Neural cell (in vitro differentiated cells): Measurements from ENCODE around the gene PDE6C. TPM values are rescaled to one million over a fixed set of nuclear protein-coding genes. Genes with fewer than 3 reads are reported as not detected.

Experiments used
- H2AFZ ChIP-seq: fragments of 200-600, 300-800 bp; sonication (generic), shearing (Covaris generic); 2 replicates; pipeline ENCODE4 v1.6.0; 2014; ENCODE audit warnings: low read depth, mild to moderate bottlenecking, antibody characterized with exemption, low read length, moderate library complexity
- H3F3A ChIP-seq: fragments of 200-600 bp; shearing (Covaris generic); 2 replicates; pipeline ENCODE4 v1.6.1; 2016; ENCODE audit warnings: mild to moderate bottlenecking, moderate library complexity, mixed read lengths, antibody characterized with exemption, low read length; ENCODE audit not compliant: insufficient read depth, poor library complexity, severe bottlenecking
- H3K27ac ChIP-seq: fragments of 200-600, 300-800 bp; sonication (generic), shearing (Covaris generic); 2 replicates; pipeline ENCODE4 v1.5.1; 2014; ENCODE audit warnings: mild to moderate bottlenecking, low read length, moderate library complexity
- H3K27me3 ChIP-seq: fragments of 300-800, 200-600 bp; sonication (generic), shearing (Covaris generic); 2 replicates; pipeline ENCODE4 v1.6.0; 2014; ENCODE audit warnings: mild to moderate bottlenecking, low read depth, low read length, moderate library complexity; ENCODE audit not compliant: insufficient read depth
- H3K36me3 ChIP-seq: fragments of 300-800, 200-600 bp; sonication (generic), shearing (Covaris generic); 2 replicates; pipeline ENCODE4 v1.5.1; 2014; ENCODE audit warnings: mild to moderate bottlenecking, antibody characterized with exemption, low read length, moderate library complexity; ENCODE audit not compliant: insufficient read depth
- H3K4me2 ChIP-seq: fragments of 300-800, 200-600 bp; sonication (generic), shearing (Covaris generic); 2 replicates; pipeline ENCODE4 v1.6.0; 2014; ENCODE audit warnings: mild to moderate bottlenecking, low read length
- H3K4me3 ChIP-seq: fragments of 300-800, 200-600 bp; sonication (generic), shearing (Covaris generic); 2 replicates; pipeline ENCODE4 v1.5.1; 2014; ENCODE audit warnings: mild to moderate bottlenecking, low read length, moderate library complexity
- H3K79me2 ChIP-seq: fragments of 200-600 bp; shearing (Covaris generic); replicated peaks from 2 replicates; pipeline ENCODE4 v1.6.0; 2014; ENCODE audit warnings: mild to moderate bottlenecking, low read length, moderate library complexity; ENCODE audit not compliant: insufficient read depth
- H3K9ac ChIP-seq: fragments of 300-800, 200-600 bp; sonication (generic), shearing (Covaris generic); 2 replicates; pipeline ENCODE4 v1.6.1; 2016; ENCODE audit warnings: mild to moderate bottlenecking, low read length, mixed read lengths
- H3K9me2 ChIP-seq: fragments of 200-600 bp; shearing (Covaris generic); 2 replicates; pipeline ENCODE4 v1.6.1; 2016; ENCODE audit warnings: mild to moderate bottlenecking, low read length, mixed read lengths; ENCODE audit not compliant: insufficient read depth
- H3K9me3 ChIP-seq: fragments of 200-600, 300-800 bp; sonication (generic), shearing (Covaris generic); 2 replicates; pipeline ENCODE4 v1.6.1; 2016; ENCODE audit warnings: mild to moderate bottlenecking, mixed run types, low read length, moderate library complexity, mixed read lengths
- H4K20me1 ChIP-seq: fragments of 200-600 bp; shearing (Covaris generic); 2 replicates; pipeline ENCODE4 v1.6.1; 2016; ENCODE audit warnings: mild to moderate bottlenecking, mixed run types; ENCODE audit not compliant: insufficient read depth
- CTCF ChIP-seq: fragments of 450-650 bp; IDR thresholded peaks from 2 replicates; pipeline ENCODE4 v1.5.1; 2014; ENCODE audit warnings: antibody characterized with exemption, mild to moderate bottlenecking, moderate library complexity; ENCODE audit not compliant: poor library complexity, severe bottlenecking
- EP300 ChIP-seq: fragments of 450-650 bp; conservative IDR thresholded peaks from 2 replicates; pipeline ENCODE4 v1.6.1; 2014; ENCODE audit warnings: antibody characterized with exemption, mild to moderate bottlenecking, moderate library complexity; ENCODE audit not compliant: poor library complexity, severe bottlenecking
- EZH2 ChIP-seq: fragments of 200-600, 300-800 bp; shearing (Covaris generic), sonication (generic); IDR thresholded peaks from 2 replicates; pipeline ENCODE4 v1.6.1; 2014; ENCODE audit warnings: antibody characterized with exemption, low read length, borderline replicate concordance, mild to moderate bottlenecking; ENCODE audit not compliant: insufficient read depth, poor library complexity, severe bottlenecking
- MXI1 ChIP-seq: fragments of 450-650 bp; conservative IDR thresholded peaks from 2 replicates; pipeline ENCODE4 v1.6.1; 2014; ENCODE audit warnings: antibody characterized with exemption, mild to moderate bottlenecking; ENCODE audit not compliant: poor library complexity, severe bottlenecking
- POLR2AphosphoS5 ChIP-seq: IDR thresholded peaks from 2 replicates; pipeline ENCODE4 v1.6.1; 2012
- RAD21 ChIP-seq: fragments of 450-650 bp; conservative IDR thresholded peaks from 2 replicates; pipeline ENCODE4 v1.6.1; 2014; ENCODE audit warnings: antibody characterized with exemption, mild to moderate bottlenecking, moderate library complexity
- SMC3 ChIP-seq: fragments of 450-650 bp; conservative IDR thresholded peaks from 2 replicates; pipeline ENCODE4 v1.6.1; 2014; ENCODE audit warnings: antibody characterized with exemption, mild to moderate bottlenecking, moderate library complexity; ENCODE audit not compliant: poor library complexity
- TAF1 ChIP-seq: IDR thresholded peaks from 2 replicates; pipeline ENCODE4 v1.6.1; 2012; ENCODE audit warnings: low read depth
- polyA plus RNA-seq: library from polyadenylated mRNA; depleted of rRNA; stranded (reverse); fragments of >200 nt; gene quantifications from 2 replicates; pipeline ENCODE4 v1.2.3, GENCODE V29; 2014
- TF ChIP-seq, protein P1 (sequence below): IDR thresholded peaks from 2 replicates; pipeline ENCODE4 v1.6.1; 2012; ENCODE audit warnings: borderline replicate concordance

The PDE6C gene
- polyA plus RNA-seq, 1 donor from 2014 or later: not detected

DNA sequence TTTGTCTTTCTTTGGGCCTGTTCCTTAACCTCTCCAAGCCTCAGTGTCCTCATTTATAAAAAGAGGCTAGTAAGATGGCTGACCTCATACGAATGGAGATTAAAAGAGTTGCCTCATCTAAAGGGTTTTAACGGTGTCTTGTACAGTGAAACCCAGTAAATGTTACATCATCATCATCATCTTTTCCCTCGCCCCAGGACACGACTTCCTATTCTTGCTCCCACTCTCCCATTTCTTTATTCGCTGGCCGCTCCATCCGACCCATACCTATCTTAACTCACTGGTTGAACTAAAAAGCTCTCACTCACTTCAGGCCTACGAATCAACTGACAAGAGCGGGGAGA is 89.5 kb downstream of the PDE6C start:
- Histone ChIP-seq H4K20me1 (no peaks in the 10 kb centered on the region), H3K27ac (peak overlapping the region; percentile 92), H3K36me3 (no peaks in the 10 kb centered on the region), H3K4me3 (peak overlapping the region; percentile 66), H3K9me3 (no peaks in the 10 kb centered on the region), H3F3A (no peaks in the 10 kb centered on the region), H3K4me2 (peak overlapping the region; percentile 72), H3K79me2 (no peaks in the 10 kb centered on the region), H2AFZ (peak overlapping the region; percentile 83), H3K9me2 (no peaks in the 10 kb centered on the region), H3K9ac (peak overlapping the region; percentile 82), H3K27me3 (no peaks in the 10 kb centered on the region)
- TF ChIP-seq CTCF (no peak), SMC3 (no peak), TAF1 (no peak), POLR2AphosphoS5 (no peak), MXI1 (no peak), EZH2 (no peak), EP300 (no peak), RAD21 (no peak)
- TF ChIP-seq, protein P1, sequence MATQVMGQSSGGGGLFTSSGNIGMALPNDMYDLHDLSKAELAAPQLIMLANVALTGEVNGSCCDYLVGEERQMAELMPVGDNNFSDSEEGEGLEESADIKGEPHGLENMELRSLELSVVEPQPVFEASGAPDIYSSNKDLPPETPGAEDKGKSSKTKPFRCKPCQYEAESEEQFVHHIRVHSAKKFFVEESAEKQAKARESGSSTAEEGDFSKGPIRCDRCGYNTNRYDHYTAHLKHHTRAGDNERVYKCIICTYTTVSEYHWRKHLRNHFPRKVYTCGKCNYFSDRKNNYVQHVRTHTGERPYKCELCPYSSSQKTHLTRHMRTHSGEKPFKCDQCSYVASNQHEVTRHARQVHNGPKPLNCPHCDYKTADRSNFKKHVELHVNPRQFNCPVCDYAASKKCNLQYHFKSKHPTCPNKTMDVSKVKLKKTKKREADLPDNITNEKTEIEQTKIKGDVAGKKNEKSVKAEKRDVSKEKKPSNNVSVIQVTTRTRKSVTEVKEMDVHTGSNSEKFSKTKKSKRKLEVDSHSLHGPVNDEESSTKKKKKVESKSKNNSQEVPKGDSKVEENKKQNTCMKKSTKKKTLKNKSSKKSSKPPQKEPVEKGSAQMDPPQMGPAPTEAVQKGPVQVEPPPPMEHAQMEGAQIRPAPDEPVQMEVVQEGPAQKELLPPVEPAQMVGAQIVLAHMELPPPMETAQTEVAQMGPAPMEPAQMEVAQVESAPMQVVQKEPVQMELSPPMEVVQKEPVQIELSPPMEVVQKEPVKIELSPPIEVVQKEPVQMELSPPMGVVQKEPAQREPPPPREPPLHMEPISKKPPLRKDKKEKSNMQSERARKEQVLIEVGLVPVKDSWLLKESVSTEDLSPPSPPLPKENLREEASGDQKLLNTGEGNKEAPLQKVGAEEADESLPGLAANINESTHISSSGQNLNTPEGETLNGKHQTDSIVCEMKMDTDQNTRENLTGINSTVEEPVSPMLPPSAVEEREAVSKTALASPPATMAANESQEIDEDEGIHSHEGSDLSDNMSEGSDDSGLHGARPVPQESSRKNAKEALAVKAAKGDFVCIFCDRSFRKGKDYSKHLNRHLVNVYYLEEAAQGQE: no peak

- H3K79me2 ChIP-seq: no peaks in the 10 kb centered on the region
- no peaks in the 10 kb centered on the region for H3F3A ChIP-seq
- peak within 1 kb of the TSS; percentile 83 for H2AFZ ChIP-seq
- H3K4me3 ChIP-seq: peak within 1 kb of the TSS; percentile 66
- H3K9me3 ChIP-seq: no peaks in the 10 kb centered on the region
- H3K27me3 ChIP-seq: no peaks in the 10 kb centered on the region
- H3K36me3 ChIP-seq: no peaks in the 10 kb centered on the region
- no peaks in the 10 kb centered on the region for H3K9me2 ChIP-seq
- TF ChIP-seq RAD21 (peak; percentile 89), SMC3 (peak; percentile 90), EP300 (peak; percentile 71), MXI1 (peak; percentile 70), POLR2AphosphoS5 (peak; percentile 92), TAF1 (peak; percentile 98), EZH2 (no peak), CTCF (peak; percentile 91)
- TF ChIP-seq, protein P1: peak; percentile 93
- H3K27ac ChIP-seq: peak within 1 kb of the TSS; percentile 92
- H3K9ac ChIP-seq: peak within 1 kb of the TSS; percentile 82
- peak within 1 kb of the TSS; percentile 74 for H3K4me2 ChIP-seq
- no peaks in the 10 kb centered on the region for H4K20me1 ChIP-seq
These were observed 90.1 kb downstream of the PDE6C start, which contains the start of gene FRA10AC1 for GRCh38 chr10:93702210-93703001. FRA10AC1 (minus strand) TSS chr10:93702592; CDS start chr10:93700106, 2,486 bp downstream.
